ENCODE results near the gene RPL26. TPM values are rescaled to one million over a fixed set of nuclear protein-coding genes. Genes with fewer than 3 reads are reported as not detected.
A peak's percentile ranks its signal among the peaks of the same experiment; 100 is the strongest.

RPL26 gene
- total RNA-seq, 1 experiment from 2014 or later = 1,369 TPM

- peaks cover 28% of the 10 kb centered on the region for H3K4me1 ChIP-seq (ENCODE audit: insufficient read depth, low read length)
- no peaks in the 10 kb centered on the region for H3K9me3 ChIP-seq (ENCODE audit: low read length)
- no peak for ATAC-seq
- H3K9ac ChIP-seq (ENCODE audit: low read length) = no peak overlapping the region
- H3K79me2 ChIP-seq (ENCODE audit: low read length) = peaks cover 41% of the 10 kb centered on the region
- BruUV-seq (replicated peaks) = no TSS peak
- DNase-seq = no peak
- H3K27me3 ChIP-seq (ENCODE audit: low read length) = no peaks in the 10 kb centered on the region
- H3K9me2 ChIP-seq (replicated peaks; ENCODE audit: low read length) = no peaks in the 10 kb centered on the region
- no peak overlapping the region for H2AFZ ChIP-seq (ENCODE audit: low read length)
- H3F3A ChIP-seq (ENCODE audit: low read length, unreplicated experiment) = peaks cover 6% of the 10 kb centered on the region
- no peak overlapping the region for H3K4me3 ChIP-seq (ENCODE audit: low read length)
- ChIA-PET POLR2A (ENCODE audit: unreplicated experiment) (interaction anchor here (0.5 kb wide), 1 partner anchor 130 kb away, joined by 3 read pairs; the partner anchor contains the start of gene CTC1), CTCF (no interaction called here)
- peaks cover 41% of the 10 kb centered on the region for H3K36me3 ChIP-seq (ENCODE audit: low read depth, low read length)
- peaks cover 22% of the 10 kb centered on the region for H4K20me1 ChIP-seq (ENCODE audit: low read length)
- intact Hi-C loops (cut with micrococcal nuclease) = no loop called here
- peak overlapping the region; percentile 94; the same call in 1 of the 2 replicates for H3K4me2 ChIP-seq (ENCODE audit: low read length)
- no peak overlapping the region for H3K27ac ChIP-seq (ENCODE audit: low read length)
- TF ChIP-seq EZH2phosphoT487 (IDR thresholded peaks at IDR 0.05; ENCODE audit: borderline replicate concordance, low read length) (no peak), CTCF (conservative IDR thresholded peaks at IDR 0.05; ENCODE audit: low read depth, low read length) (no peak), EZH2 (IDR thresholded peaks at IDR 0.05; ENCODE audit: low read length, unreplicated experiment) (no peak)
Measured at GRCh38 chr17:8377422-8377821, 5.6 kb downstream of the RPL26 start.

- Histone ChIP-seq H3K4me1 (ENCODE audit: insufficient read depth, low read length) (peaks cover 27% of the 10 kb centered on the region), H3K79me2 (ENCODE audit: low read length) (peaks cover 31% of the 10 kb centered on the region), H3K27ac (ENCODE audit: low read length) (peak within 1 kb of the TSS; percentile 27; the same call in 1 of the 2 replicates), H3K9ac (ENCODE audit: low read length) (peak within 1 kb of the TSS; percentile 86), H3K4me2 (ENCODE audit: low read length) (peak within 1 kb of the TSS; percentile 94), H3K9me3 (ENCODE audit: low read length) (no peaks in the 10 kb centered on the region), H2AFZ (ENCODE audit: low read length) (peak within 1 kb of the TSS; percentile 63), H3K36me3 (ENCODE audit: low read depth, low read length) (peaks cover 32% of the 10 kb centered on the region), H3K4me3 (ENCODE audit: low read length) (peak within 1 kb of the TSS; percentile 77), H3K27me3 (ENCODE audit: low read length) (no peaks in the 10 kb centered on the region), H3F3A (ENCODE audit: low read length, unreplicated experiment) (peaks cover 6% of the 10 kb centered on the region), H3K9me2 (replicated peaks; ENCODE audit: low read length) (no peaks in the 10 kb centered on the region), H4K20me1 (ENCODE audit: low read length) (peaks cover 13% of the 10 kb centered on the region)
- TF ChIP-seq CTCF (conservative IDR thresholded peaks at IDR 0.05; ENCODE audit: low read depth, low read length) (no peak; the same call in 1 of the 2 replicates), EZH2phosphoT487 (IDR thresholded peaks at IDR 0.05; ENCODE audit: borderline replicate concordance, low read length) (no peak), EZH2 (IDR thresholded peaks at IDR 0.05; ENCODE audit: low read length, unreplicated experiment) (no peak)
- ChIA-PET CTCF (no interaction called here), POLR2A (ENCODE audit: unreplicated experiment) (interaction anchor here (0.5 to 0.7 kb wide), 2 partner anchors 129 to 237 kb away, joined by 3 read pairs; partner anchors contain the start of gene CTC1)
- DNase-seq = peak; percentile 79
- intact Hi-C loops (cut with micrococcal nuclease) = no loop called here
- BruUV-seq (replicated peaks) = TSS peak; percentile 18
- ATAC-seq = peak; percentile 96
Measured at GRCh38 chr17:8376271-8377067, 6.5 kb downstream of the RPL26 start, which contains the start of gene KRABD2. TSS of gene KRABD2 (minus strand) at chr17:8376704.

Data from PC-3 (cell line).